Naive thymus-derived CD8-positive, alpha-beta T cell (primary cell): ENCODE measurements around the gene SLC2A3. TPM values are rescaled to one million over a fixed set of nuclear protein-coding genes. Genes with fewer than 3 reads are reported as not detected.
"Not testable (repeated sequence)": the region's sequence is repeated elsewhere in the genome, so short reads cannot be mapped to it uniquely, and the experiment has no call there.

Experiments
- ATAC-seq, 2 donors: fragments of 150-1000 bp; cut with Tn5 transposase in 1 of 2; sonication (Bioruptor Pico), chemical (Tn5 transposase) in 1 of 2; 1 replicate in 1 of 2; 2 replicates in 1 of 2; pipeline ENCODE4 v1.10.0; 2021; ENCODE audit warnings: mild to moderate bottlenecking in 2 of 2, moderate library complexity in 2 of 2
- POLR2A ChIA-PET: fragments of 350-600 bp; sonication (Branson Sonifier 250); formaldehyde crosslinking; loops from one replicate; lab custom pipeline; 2021; ENCODE audit warnings: antibody characterized with exemption; lab: Charles Lee
- DNase-seq, 10 donors: peaks; one replicate each; pipeline versions ENCODE4 v3.0.0 to v3.0.0-alpha.2; 2020 to 2022
- H3K27ac Mint-ChIP-seq, 10 donors: one replicate each; pipeline ENCODE4 v1.8.0; 2020 to 2022; ENCODE audit warnings: mild to moderate bottlenecking in 10 of 10, mixed read lengths in 10 of 10, moderate library complexity in 4 of 10, inconsistent platforms in 1 of 10
- H3K27me3 Mint-ChIP-seq, 5 donors: one replicate each; pipeline ENCODE4 v1.8.0; 2021 to 2022; ENCODE audit warnings: mixed read lengths in 5 of 5
- H3K36me3 Mint-ChIP-seq, 3 donors: one replicate each; pipeline ENCODE4 v1.8.0; 2020 to 2022; ENCODE audit warnings: mixed read lengths in 3 of 3, mild to moderate bottlenecking in 2 of 3, inconsistent platforms in 1 of 3
- H3K4me1 Mint-ChIP-seq, 4 donors: one replicate each; pipeline ENCODE4 v1.8.0; 2021 to 2022; ENCODE audit warnings: mixed read lengths in 4 of 4
- H3K4me3 Mint-ChIP-seq, 10 donors: one replicate each; pipeline ENCODE4 v1.8.0; 2020 to 2022; ENCODE audit warnings: mild to moderate bottlenecking in 10 of 10, mixed read lengths in 10 of 10, moderate library complexity in 6 of 10, inconsistent platforms in 1 of 10
- H3K9me3 Mint-ChIP-seq, 9 donors: one replicate each; pipeline ENCODE4 v1.8.0; 2020 to 2022; ENCODE audit warnings: mixed read lengths in 9 of 9, mild to moderate bottlenecking in 3 of 9, inconsistent platforms in 1 of 9, moderate library complexity in 1 of 9
- polyA plus RNA-seq, 3 donors: library from polyadenylated mRNA; unstranded; fragments of 300-500 nt; fragmentation: Illumina TruSeq; gene quantifications; one replicate each; pipeline ENCODE4 v1.2.3, GENCODE V29; 2021
- total RNA-seq, 8 experiments: library from RNA in 2 of 8; stranded (reverse) in 2 of 8; gene quantifications; one replicate each; pipeline ENCODE4 v1.2.3 and lab custom pipeline; 2021 to 2026

The SLC2A3 gene
- total and polyA plus RNA-seq, 5 experiments from 2014 or later: 47.6 to 115 (median 88.0) TPM

GRCh38 chr12:7905600-7906125, 30.3 kb downstream of the SLC2A3 start:
- POLR2A ChIA-PET, H3K4me1 Mint-ChIP-seq, DNase-seq, ATAC-seq, H3K36me3 Mint-ChIP-seq, H3K4me3 Mint-ChIP-seq, H3K9me3 Mint-ChIP-seq, H3K27me3 Mint-ChIP-seq: not testable (repeated sequence)
- H3K27ac Mint-ChIP-seq: peak overlapping the region in 1 of 10 donors; percentile 8

DNA sequence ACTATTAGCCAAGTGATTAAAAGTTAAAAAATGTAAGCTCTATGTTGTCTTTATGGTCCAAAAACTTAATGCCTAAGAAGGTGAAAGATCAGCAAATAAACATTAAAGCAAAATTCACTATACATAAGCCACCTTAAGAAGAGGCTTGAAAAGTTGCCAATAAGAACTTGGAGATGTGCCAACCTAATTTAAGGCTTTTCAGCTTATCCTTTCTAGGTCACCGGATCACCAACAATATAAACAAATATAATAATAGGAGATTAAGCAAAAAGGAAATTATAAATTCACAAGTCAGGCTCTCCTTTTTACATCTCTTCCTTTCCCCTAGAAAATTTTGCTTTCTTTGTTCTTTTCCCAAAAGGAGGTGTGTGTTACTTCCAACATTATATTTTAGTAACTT, 30.9 kb downstream of the SLC2A3 start:
- H3K9me3 Mint-ChIP-seq: no peaks in the 10 kb centered on the region
- no peaks in the 10 kb centered on the region for H3K4me1 Mint-ChIP-seq
- no peak overlapping the region for H3K4me3 Mint-ChIP-seq
- POLR2A ChIA-PET: no interaction called here
- H3K36me3 Mint-ChIP-seq: no peaks in the 10 kb centered on the region
- H3K27ac Mint-ChIP-seq: no peak overlapping the region
- no peak for DNase-seq
- no peaks in the 10 kb centered on the region for H3K27me3 Mint-ChIP-seq
- no peak for ATAC-seq

DNA sequence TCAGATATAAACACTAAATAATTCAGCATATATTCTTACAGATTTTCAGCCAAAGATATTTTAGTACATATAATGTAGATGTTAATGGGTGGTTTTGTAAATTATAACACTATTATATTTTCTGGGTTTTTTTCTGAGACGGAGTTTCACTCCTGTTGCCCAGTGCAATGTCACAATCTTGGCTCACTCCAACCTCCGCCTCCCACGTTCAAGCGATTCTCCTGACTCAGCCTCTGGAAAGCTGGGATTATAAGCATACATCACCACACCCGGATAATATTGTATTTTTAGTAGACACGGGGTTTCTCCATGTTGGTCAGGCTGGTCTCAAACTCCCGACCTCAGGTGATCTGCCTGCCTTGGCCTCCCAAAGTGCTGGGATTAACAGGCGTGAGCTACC, 33.6 kb downstream of the SLC2A3 start:
- not testable (repeated sequence) for H3K9me3 Mint-ChIP-seq, H3K27ac Mint-ChIP-seq
- POLR2A ChIA-PET: interaction anchor here (0.6 kb wide), 1 partner anchor 62 kb away, joined by 6 read pairs; no protein-coding TSS in a partner anchor

DNA sequence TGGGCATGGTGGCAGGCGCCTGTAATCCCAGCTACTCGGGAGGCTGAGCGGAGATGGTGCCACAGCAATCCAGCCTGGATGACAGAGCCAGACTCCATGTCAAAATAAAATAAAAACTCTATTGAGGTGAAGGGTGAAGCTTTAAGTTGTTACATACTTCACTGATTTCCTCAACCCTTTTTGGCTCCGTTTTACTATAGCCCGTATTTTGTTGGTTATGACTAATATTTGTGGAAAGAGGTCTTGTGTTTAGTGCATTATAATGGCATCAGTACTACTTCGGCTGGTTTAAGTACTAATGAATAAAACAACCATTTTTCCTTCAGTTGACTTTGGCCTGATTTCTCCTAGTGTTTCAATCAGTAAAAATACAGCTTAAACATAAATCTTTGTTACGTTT, 36.2 kb downstream of the SLC2A3 start:
- H3K27me3 Mint-ChIP-seq: no peaks in the 10 kb centered on the region
- no peaks in the 10 kb centered on the region for H3K9me3 Mint-ChIP-seq
- no peaks in the 10 kb centered on the region for H3K36me3 Mint-ChIP-seq

More for the DNA sequence above, 33.6 kb downstream of the SLC2A3 start:
- H3K4me3 Mint-ChIP-seq, ATAC-seq, DNase-seq, H3K27me3 Mint-ChIP-seq, H3K4me1 Mint-ChIP-seq, H3K36me3 Mint-ChIP-seq: not testable (repeated sequence)

GRCh38 chr12:7896726-7897125, 39.3 kb downstream of the SLC2A3 start:
- peak overlapping the region in 1 of 10 donors; percentile 87 for H3K27ac Mint-ChIP-seq
- not testable (repeated sequence) for ATAC-seq

More for the DNA sequence above, 36.2 kb downstream of the SLC2A3 start:
- H3K4me3 Mint-ChIP-seq: no peak overlapping the region
- no peaks in the 10 kb centered on the region for H3K4me1 Mint-ChIP-seq
- ATAC-seq (no peak), DNase-seq (no peak)
- POLR2A ChIA-PET: no interaction called here
- no peak overlapping the region for H3K27ac Mint-ChIP-seq

DNA sequence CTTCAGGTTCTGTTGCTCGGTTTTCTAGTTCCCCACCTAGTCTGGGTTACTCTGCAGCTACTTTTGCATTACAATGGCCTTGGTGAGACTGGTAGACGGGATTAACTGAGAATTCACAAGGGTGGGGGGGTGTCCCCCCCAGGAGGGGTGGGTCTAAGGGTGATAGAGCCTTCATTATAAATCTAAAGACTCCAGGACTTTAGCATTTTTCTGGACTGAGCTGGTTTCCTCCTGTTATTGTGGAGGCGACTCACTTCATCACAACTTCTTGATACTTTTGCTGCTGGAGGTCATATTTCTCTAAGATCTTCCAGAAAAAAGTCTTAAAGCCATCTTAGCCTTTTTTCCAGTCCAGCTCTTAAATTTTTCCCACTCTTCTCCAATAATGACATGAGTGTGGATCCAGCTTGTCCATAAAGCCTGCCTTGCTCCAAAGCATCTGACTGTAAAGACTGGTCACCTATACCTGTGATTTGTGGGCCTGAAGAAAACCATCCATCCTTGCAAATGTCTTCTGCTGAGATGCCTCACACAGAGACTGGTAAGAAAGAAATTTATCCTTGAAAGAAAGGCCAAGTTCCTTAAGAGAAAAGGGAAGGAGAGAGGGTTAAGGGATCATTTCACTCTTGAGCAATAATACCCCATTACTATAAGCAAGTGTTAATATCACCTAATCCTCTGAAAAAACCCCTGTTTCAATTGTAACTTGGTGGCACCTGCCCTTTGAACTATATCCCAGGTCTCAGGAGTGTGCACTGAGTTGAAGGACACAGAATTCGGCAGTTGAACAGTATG, 43.6 kb downstream of the SLC2A3 start:
- H3K36me3 Mint-ChIP-seq: no peaks in the 10 kb centered on the region
- ATAC-seq: no peak
- peaks cover 0 to 6% (median 2%) of the 10 kb centered on the region in 5 donors for H3K27me3 Mint-ChIP-seq
- no peaks in the 10 kb centered on the region for H3K4me1 Mint-ChIP-seq
- no peaks in the 10 kb centered on the region for H3K9me3 Mint-ChIP-seq
- no peak for DNase-seq
- H3K27ac Mint-ChIP-seq: no peak overlapping the region
- POLR2A ChIA-PET: no interaction called here
- H3K4me3 Mint-ChIP-seq: no peak overlapping the region

More at GRCh38 chr12:7896726-7897125, 39.3 kb downstream of the SLC2A3 start:
- H3K4me3 Mint-ChIP-seq, H3K36me3 Mint-ChIP-seq, H3K9me3 Mint-ChIP-seq, H3K4me1 Mint-ChIP-seq, DNase-seq, POLR2A ChIA-PET, H3K27me3 Mint-ChIP-seq: not testable (repeated sequence)

DNA sequence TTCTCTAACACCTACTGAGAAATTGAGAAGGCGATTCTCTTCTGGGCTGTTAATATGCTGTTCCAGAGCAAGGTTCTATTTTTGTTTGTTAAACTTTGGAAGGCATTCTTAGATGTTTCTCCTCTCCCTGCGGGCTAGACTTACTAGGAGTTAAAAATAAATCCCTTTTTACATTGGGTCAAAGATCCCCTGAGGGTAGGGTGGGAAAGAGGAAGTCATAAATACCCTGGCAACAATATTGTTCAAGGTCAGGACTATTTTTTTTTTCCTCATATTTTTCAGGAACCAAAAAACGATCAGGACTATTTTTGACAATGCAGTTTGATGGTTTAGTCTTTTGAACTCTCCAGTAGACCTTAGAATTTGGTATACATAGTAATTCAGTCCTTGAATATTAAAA, 51.3 kb downstream of the SLC2A3 start:
- H3K4me3 Mint-ChIP-seq: no peak overlapping the region
- no peaks in the 10 kb centered on the region for H3K4me1 Mint-ChIP-seq
- DNase-seq (no peak), ATAC-seq (no peak)
- POLR2A ChIA-PET: interaction anchor here (0.7 kb wide), 1 partner anchor 21 kb away, joined by 4 read pairs; no protein-coding TSS in a partner anchor
- no peak overlapping the region for H3K27ac Mint-ChIP-seq
- no peaks in the 10 kb centered on the region for H3K36me3 Mint-ChIP-seq
- H3K9me3 Mint-ChIP-seq: no peaks in the 10 kb centered on the region
- H3K27me3 Mint-ChIP-seq: peaks cover 0 to 5% (median 0%) of the 10 kb centered on the region in 5 donors

DNA sequence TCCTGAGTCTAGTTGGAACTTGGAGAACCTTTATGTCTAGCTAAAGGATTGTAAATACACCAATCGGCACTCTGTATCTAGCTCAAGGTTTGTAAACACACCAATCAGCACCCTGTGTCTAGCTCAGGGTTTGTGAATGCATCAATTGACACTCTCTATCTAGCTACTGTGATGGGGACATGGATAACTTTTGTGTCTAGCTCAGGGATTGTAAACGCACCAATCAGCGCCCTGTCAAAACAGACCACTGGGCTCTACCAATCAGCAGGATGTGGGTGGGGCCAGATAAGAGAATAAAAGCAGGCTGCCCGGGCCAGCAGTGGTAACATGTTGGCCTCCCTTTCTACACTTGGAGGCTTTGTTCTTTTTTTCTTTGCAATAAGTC, 54.3 kb downstream of the SLC2A3 start:
- H3K36me3 Mint-ChIP-seq, H3K4me3 Mint-ChIP-seq, H3K9me3 Mint-ChIP-seq, DNase-seq, H3K27me3 Mint-ChIP-seq, ATAC-seq, H3K4me1 Mint-ChIP-seq, H3K27ac Mint-ChIP-seq, POLR2A ChIA-PET: not testable (repeated sequence)

GRCh38 chr12:7880952-7881735, 54.8 kb downstream of the SLC2A3 start:
- H3K27me3 Mint-ChIP-seq, H3K9me3 Mint-ChIP-seq, DNase-seq, H3K27ac Mint-ChIP-seq, H3K4me3 Mint-ChIP-seq, H3K4me1 Mint-ChIP-seq, ATAC-seq, POLR2A ChIA-PET, H3K36me3 Mint-ChIP-seq: not testable (repeated sequence)

GRCh38 chr12:7879246-7879645, 56.7 kb downstream of the SLC2A3 start:
- Mint-ChIP-seq H3K9me3 (no peaks in the 10 kb centered on the region), H3K27me3 (peaks cover 0 to under 1% (median under 1%) of the 10 kb centered on the region in 5 donors), H3K4me1 (no peaks in the 10 kb centered on the region), H3K4me3 (no peak overlapping the region), H3K27ac (no peak overlapping the region), H3K36me3 (no peaks in the 10 kb centered on the region)
- DNase-seq (no peak), ATAC-seq (no peak)
- POLR2A ChIA-PET: no interaction called here

- DNase-seq (no peak), ATAC-seq (no peak)
- Mint-ChIP-seq H3K36me3 (peaks cover 0 to 3% (median 3%) of the 10 kb centered on the region in 3 donors), H3K27ac (no peak overlapping the region), H3K4me1 (peaks cover 0 to 5% (median 2%) of the 10 kb centered on the region in 4 donors), H3K4me3 (no peak overlapping the region), H3K27me3 (peaks cover 5 to 14% (median 10%) of the 10 kb centered on the region in 5 donors), H3K9me3 (peaks cover 0 to 1% (median 0%) of the 10 kb centered on the region in 9 donors)
- POLR2A ChIA-PET: no interaction called here
Observed at GRCh38 chr12:7877420-7877819, 58.6 kb downstream of the SLC2A3 start.

GRCh38 chr12:7872566-7873319, 63.2 kb downstream of the SLC2A3 start, which contains the start of gene SLC2A14:
TSS of gene SLC2A14 (minus strand) at chr12:7872915. CDS start at chr12:7869880, 3,035 bp downstream.
- ATAC-seq: no peak

More at GRCh38 chr12:7872566-7873319, 63.2 kb downstream of the SLC2A3 start, which contains the start of gene SLC2A14:
- Mint-ChIP-seq H3K36me3 (peaks cover 0 to 3% (median 3%) of the 10 kb centered on the region in 3 donors), H3K4me1 (peaks cover 0 to 7% (median 5%) of the 10 kb centered on the region in 4 donors), H3K4me3 (peak within 1 kb of the TSS in 5 of 10 donors; percentile 24 to 67 (median 45)), H3K27ac (peak within 1 kb of the TSS in 2 of 10 donors; percentile 6 to 25), H3K27me3 (peaks cover 14 to 31% (median 25%) of the 10 kb centered on the region in 5 donors), H3K9me3 (peaks cover 0 to 4% (median 0%) of the 10 kb centered on the region in 9 donors)
- DNase-seq: no peak
- POLR2A ChIA-PET: no interaction called here
